ENCODE measurements around the gene MYH14. TPM values are rescaled to one million over a fixed set of nuclear protein-coding genes. Genes with fewer than 3 reads are reported as not detected.

The MYH14 gene
- total RNA-seq, 2 experiments from 2014 or later = not detected

DNA sequence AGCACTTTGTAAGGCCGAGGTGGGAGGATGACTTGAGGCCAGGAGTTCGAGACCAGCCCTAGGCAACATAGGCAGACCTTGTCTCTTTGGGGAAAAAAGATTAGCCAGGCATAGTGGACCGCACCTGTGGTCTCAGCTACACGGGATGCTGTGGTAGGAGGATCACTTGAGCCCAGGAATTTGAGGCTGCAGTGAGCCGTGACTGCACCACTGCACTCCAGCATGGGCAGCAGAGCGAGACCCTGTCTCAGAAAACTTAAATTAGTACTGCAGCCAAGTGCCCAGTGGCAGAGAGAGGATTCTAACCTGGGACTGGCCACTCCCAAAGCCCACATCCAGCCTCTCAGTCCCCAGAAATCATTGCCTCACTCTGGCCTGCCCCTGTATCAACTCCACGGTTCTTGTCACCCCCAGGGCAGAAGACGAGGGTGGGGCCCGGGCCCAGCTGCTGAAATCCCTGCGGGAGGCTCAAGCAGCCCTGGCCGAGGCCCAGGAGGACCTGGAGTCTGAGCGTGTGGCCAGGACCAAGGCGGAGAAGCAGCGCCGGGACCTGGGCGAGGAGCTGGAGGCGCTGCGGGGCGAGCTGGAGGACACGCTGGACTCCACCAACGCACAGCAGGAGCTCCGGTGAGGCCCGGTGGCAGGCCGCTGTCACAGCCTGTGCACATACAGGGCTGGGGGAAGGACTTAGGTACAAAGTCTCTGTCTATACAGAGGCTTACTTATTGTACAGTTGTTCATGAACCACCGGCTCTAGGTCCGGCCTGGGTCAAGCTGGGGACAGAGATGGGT lies 72.4 kb downstream of the MYH14 start:
- BruUV-seq (replicated peaks) = no TSS peak
- no peaks in the 10 kb centered on the region for H4K20me1 ChIP-seq (ENCODE audit: insufficient read depth, low read length)
- intact Hi-C loops (cut with micrococcal nuclease; ENCODE audit: unreplicated experiment) = no loop called here

DNA sequence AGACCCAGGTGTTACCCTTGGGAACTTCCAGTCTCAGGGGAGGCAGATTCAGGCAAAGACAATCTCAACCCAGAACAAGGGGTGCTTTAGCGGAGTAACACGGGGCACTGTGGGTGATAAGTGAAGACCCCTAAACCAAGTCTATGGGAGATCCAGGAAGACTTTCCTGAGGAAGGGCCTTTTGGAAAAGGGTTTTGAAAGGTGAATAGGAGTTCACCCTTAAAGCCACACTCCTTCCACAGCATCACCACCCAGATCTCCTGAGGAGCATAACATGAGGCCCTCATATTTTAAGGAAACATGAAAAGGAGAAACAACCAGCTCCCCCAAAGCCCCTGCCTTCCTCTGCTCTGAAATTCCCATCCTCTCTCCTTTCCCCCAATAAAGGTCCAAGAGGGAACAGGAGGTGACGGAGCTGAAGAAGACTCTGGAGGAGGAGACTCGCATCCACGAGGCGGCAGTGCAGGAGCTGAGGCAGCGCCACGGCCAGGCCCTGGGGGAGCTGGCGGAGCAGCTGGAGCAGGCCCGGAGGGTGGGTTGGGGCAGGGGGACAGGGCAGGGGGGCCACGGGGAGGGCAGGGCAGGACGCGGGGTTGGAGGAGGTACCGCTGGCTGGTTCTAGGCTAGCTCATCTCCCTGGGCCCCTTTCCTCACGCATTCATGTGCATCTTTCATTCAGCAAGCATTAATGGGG lies 73.1 kb downstream of the MYH14 start:
- no TSS peak for BruUV-seq (replicated peaks)

More for the DNA sequence above, 72.4 kb downstream of the MYH14 start:
- H3K9me2 ChIP-seq (ENCODE audit: insufficient read depth, low read length) = no peaks in the 10 kb centered on the region
- H3K4me3 ChIP-seq (ENCODE audit: low read depth, low read length, poor library complexity, severe bottlenecking) = no peak overlapping the region
- POLR2A ChIA-PET = no interaction called here
- no peak overlapping the region for H3K27ac ChIP-seq (ENCODE audit: low read depth, low read length, poor library complexity, severe bottlenecking)
- no peaks in the 10 kb centered on the region for H3K36me3 ChIP-seq (ENCODE audit: insufficient read depth, low read length)
- DNase-seq (ENCODE audit: low spot score) = no peak
- no peak overlapping the region for H2AFZ ChIP-seq (ENCODE audit: low read length)
- CTCF ChIA-PET (ENCODE audit: unreplicated experiment) = no interaction called here
- TF ChIP-seq, protein P1, sequence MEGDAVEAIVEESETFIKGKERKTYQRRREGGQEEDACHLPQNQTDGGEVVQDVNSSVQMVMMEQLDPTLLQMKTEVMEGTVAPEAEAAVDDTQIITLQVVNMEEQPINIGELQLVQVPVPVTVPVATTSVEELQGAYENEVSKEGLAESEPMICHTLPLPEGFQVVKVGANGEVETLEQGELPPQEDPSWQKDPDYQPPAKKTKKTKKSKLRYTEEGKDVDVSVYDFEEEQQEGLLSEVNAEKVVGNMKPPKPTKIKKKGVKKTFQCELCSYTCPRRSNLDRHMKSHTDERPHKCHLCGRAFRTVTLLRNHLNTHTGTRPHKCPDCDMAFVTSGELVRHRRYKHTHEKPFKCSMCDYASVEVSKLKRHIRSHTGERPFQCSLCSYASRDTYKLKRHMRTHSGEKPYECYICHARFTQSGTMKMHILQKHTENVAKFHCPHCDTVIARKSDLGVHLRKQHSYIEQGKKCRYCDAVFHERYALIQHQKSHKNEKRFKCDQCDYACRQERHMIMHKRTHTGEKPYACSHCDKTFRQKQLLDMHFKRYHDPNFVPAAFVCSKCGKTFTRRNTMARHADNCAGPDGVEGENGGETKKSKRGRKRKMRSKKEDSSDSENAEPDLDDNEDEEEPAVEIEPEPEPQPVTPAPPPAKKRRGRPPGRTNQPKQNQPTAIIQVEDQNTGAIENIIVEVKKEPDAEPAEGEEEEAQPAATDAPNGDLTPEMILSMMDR (conservative IDR thresholded peaks at IDR 0.05; ENCODE audit: low read length) = no peak
- TF ChIP-seq EZH2phosphoT487 (IDR thresholded peaks at IDR 0.05; ENCODE audit: borderline replicate concordance, low read depth, low read length) = no peak
- H3K4me1 ChIP-seq (ENCODE audit: insufficient read depth, low read length, poor library complexity, severe bottlenecking) = peaks cover 7% of the 10 kb centered on the region
- H3K9me3 ChIP-seq (ENCODE audit: low read length) = no peaks in the 10 kb centered on the region
- no peak overlapping the region for H3K4me2 ChIP-seq (ENCODE audit: low read length)
- H3K79me2 ChIP-seq (ENCODE audit: insufficient read depth, low read depth, low read length) = no peaks in the 10 kb centered on the region

More for the DNA sequence above, 73.1 kb downstream of the MYH14 start:
- Histone ChIP-seq H3K9me3 (ENCODE audit: low read length) (no peaks in the 10 kb centered on the region), H3K4me2 (ENCODE audit: low read length) (no peak overlapping the region), H3K79me2 (ENCODE audit: insufficient read depth, low read depth, low read length) (no peaks in the 10 kb centered on the region), H4K20me1 (ENCODE audit: insufficient read depth, low read length) (no peaks in the 10 kb centered on the region), H2AFZ (ENCODE audit: low read length) (no peak overlapping the region), H3K4me3 (ENCODE audit: low read depth, low read length, poor library complexity, severe bottlenecking) (no peak overlapping the region), H3K27ac (ENCODE audit: low read depth, low read length, poor library complexity, severe bottlenecking) (no peak overlapping the region), H3K36me3 (ENCODE audit: insufficient read depth, low read length) (no peaks in the 10 kb centered on the region), H3K9me2 (ENCODE audit: insufficient read depth, low read length) (no peaks in the 10 kb centered on the region), H3K4me1 (ENCODE audit: insufficient read depth, low read length, poor library complexity, severe bottlenecking) (peaks cover 7% of the 10 kb centered on the region)
- no peak for DNase-seq (ENCODE audit: low spot score)
- intact Hi-C loops (cut with micrococcal nuclease; ENCODE audit: unreplicated experiment) = no loop called here
- CTCF ChIA-PET (ENCODE audit: unreplicated experiment) = no interaction called here
- POLR2A ChIA-PET = no interaction called here
- no peak for TF ChIP-seq EZH2phosphoT487 (IDR thresholded peaks at IDR 0.05; ENCODE audit: borderline replicate concordance, low read depth, low read length)
- TF ChIP-seq, protein P1 (conservative IDR thresholded peaks at IDR 0.05; ENCODE audit: low read length) = no peak
